Breast epithelium (tissue), 4 donors: ENCODE data around the gene RPS6KC1. TPM values are rescaled to one million over a fixed set of nuclear protein-coding genes. Genes with fewer than 3 reads are reported as not detected.

Experiments
- DNase-seq, 2 donors: peaks; one replicate each; pipeline ENCODE4 v3.0.0-alpha.2; 2019; ENCODE audit warnings: low spot score in 2 of 2
- H3K27ac ChIP-seq, 2 donors: fragments of 200-600 bp; sonication (generic) in 1 of 2; one replicate each; pipeline ENCODE4 v1.5.1; 2016 to 2019; ENCODE audit warnings: mild to moderate bottlenecking in 1 of 2
- H3K27me3 ChIP-seq, 2 donors: fragments of 200-600 bp; sonication (generic) in 1 of 2; one replicate each; pipeline versions ENCODE4 v1.5.1 to v1.6.0; 2017 to 2019; ENCODE audit warnings: control low read depth in 1 of 2, mild to moderate bottlenecking in 1 of 2
- H3K36me3 ChIP-seq: fragments of 200-600 bp; one replicate; pipeline ENCODE4 v1.5.1; 2019
- H3K4me1 ChIP-seq, 2 donors: fragments of 200-600 bp; sonication (generic); one replicate each; pipeline ENCODE4 v1.5.1; 2016 to 2019; ENCODE audit warnings: control low read depth in 1 of 2
- H3K4me3 ChIP-seq, 3 donors: fragments of 200-600 bp; sonication (generic); 1 replicate in 2 of 3; 2 replicates in 1 of 3; pipeline ENCODE4 v1.5.1; 2016 to 2019; ENCODE audit warnings: mild to moderate bottlenecking in 3 of 3, moderate library complexity in 2 of 3
- H3K9me3 ChIP-seq, 2 donors: fragments of 200-600 bp; sonication (generic) in 1 of 2; one replicate each; pipeline ENCODE4 v1.5.1; 2016 to 2019; ENCODE audit warnings: control low read depth in 1 of 2
- CTCF ChIP-seq, 3 donors: fragments of 450-650 bp; IDR thresholded peaks; one replicate each; pipeline ENCODE4 v1.5.1; 2016 to 2017; ENCODE audit warnings: antibody characterized with exemption in 3 of 3, mild to moderate bottlenecking in 3 of 3, moderate library complexity in 3 of 3
- POLR2A ChIP-seq: fragments of 450-650 bp; IDR thresholded peaks from one replicate; pipeline ENCODE4 v1.6.1; 2016; ENCODE audit warnings: antibody characterized with exemption, mild to moderate bottlenecking, moderate library complexity
- POLR2AphosphoS5 ChIP-seq, 3 donors: sonication (generic); formaldehyde crosslinking; IDR thresholded peaks; one replicate each; pipeline ENCODE4 v1.6.1; 2017; ENCODE audit warnings: antibody characterized with exemption in 3 of 3
- intact Hi-C: fragments of 100-400 bp; cut with DNase I; formaldehyde crosslinking; loops from one replicate; pipeline ENCODE4 v1.15.1; 2023; ENCODE audit warnings: low total_unique reads
- total RNA-seq, 3 donors: library from RNA; depleted of rRNA; stranded (reverse); fragments of >200 nt; gene quantifications; one replicate each; pipeline ENCODE4 v1.1.0, GENCODE V29; 2016

Gene RPS6KC1
- total RNA-seq, 3 donors from 2014 or later = 26.2 to 32.1 (median 28.2) TPM

- intact Hi-C loops = no loop called here
- Histone ChIP-seq H3K36me3 (no peaks in the 10 kb centered on the region), H3K27ac (no peak overlapping the region), H3K4me3 (no peak overlapping the region), H3K27me3 (no peaks in the 10 kb centered on the region), H3K9me3 (no peaks in the 10 kb centered on the region), H3K4me1 (no peaks in the 10 kb centered on the region)
- no peak for DNase-seq
- TF ChIP-seq CTCF (IDR thresholded peaks at IDR 0.05) (no peak), POLR2A (no peak), POLR2AphosphoS5 (IDR thresholded peaks at IDR 0.05) (no peak)
Observed at GRCh38 chr1:213083112-213083445, 32.0 kb downstream of the RPS6KC1 start.

GRCh38 chr1:213087911-213088310, 36.9 kb downstream of the RPS6KC1 start:
- TF ChIP-seq CTCF (IDR thresholded peaks at IDR 0.05) (no peak), POLR2A (no peak), POLR2AphosphoS5 (IDR thresholded peaks at IDR 0.05) (no peak)
- Histone ChIP-seq H3K9me3 (no peaks in the 10 kb centered on the region), H3K4me1 (no peaks in the 10 kb centered on the region), H3K27me3 (no peaks in the 10 kb centered on the region), H3K36me3 (no peaks in the 10 kb centered on the region), H3K27ac (no peak overlapping the region), H3K4me3 (no peak overlapping the region)
- no peak for DNase-seq
- intact Hi-C loops = no loop called here

GRCh38 chr1:213089924-213090677, 39.1 kb downstream of the RPS6KC1 start:
- Histone ChIP-seq H3K4me1 (no peaks in the 10 kb centered on the region), H3K4me3 (no peak overlapping the region), H3K27me3 (no peaks in the 10 kb centered on the region), H3K27ac (no peak overlapping the region), H3K9me3 (no peaks in the 10 kb centered on the region), H3K36me3 (no peaks in the 10 kb centered on the region)
- intact Hi-C loops = no loop called here
- DNase-seq = no peak
- no peak for TF ChIP-seq POLR2A
- TF ChIP-seq POLR2AphosphoS5 (IDR thresholded peaks at IDR 0.05) = no peak
- no peak for TF ChIP-seq CTCF (IDR thresholded peaks at IDR 0.05)

- no peaks in the 10 kb centered on the region for H3K36me3 ChIP-seq
- no peaks in the 10 kb centered on the region for H3K27me3 ChIP-seq
- H3K4me1 ChIP-seq = no peaks in the 10 kb centered on the region
- TF ChIP-seq POLR2AphosphoS5 (IDR thresholded peaks at IDR 0.05) (no peak), POLR2A (no peak), CTCF (IDR thresholded peaks at IDR 0.05) (no peak)
- no peak overlapping the region for H3K4me3 ChIP-seq
- intact Hi-C loops = no loop called here
- H3K27ac ChIP-seq = no peak overlapping the region
- DNase-seq = no peak
- peaks cover 0 to 5% of the 10 kb centered on the region in 2 donors for H3K9me3 ChIP-seq
Observed at GRCh38 chr1:213094446-213094845, 43.4 kb downstream of the RPS6KC1 start.

- intact Hi-C loops = no loop called here
- no peaks in the 10 kb centered on the region for H3K4me1 ChIP-seq
- no peak overlapping the region for H3K4me3 ChIP-seq
- H3K36me3 ChIP-seq = no peaks in the 10 kb centered on the region
- H3K27ac ChIP-seq = no peak overlapping the region
- H3K9me3 ChIP-seq = peaks cover 0 to 5% of the 10 kb centered on the region in 2 donors
- TF ChIP-seq POLR2A (no peak), CTCF (IDR thresholded peaks at IDR 0.05) (no peak), POLR2AphosphoS5 (IDR thresholded peaks at IDR 0.05) (no peak)
- DNase-seq = no peak
- no peaks in the 10 kb centered on the region for H3K27me3 ChIP-seq
Observed at GRCh38 chr1:213095467-213095866, 44.4 kb downstream of the RPS6KC1 start.
